Right renal cortex interstitium (tissue), 3 donors: ENCODE results near the gene CDK2AP2. TPM values are rescaled to one million over a fixed set of nuclear protein-coding genes. Genes with fewer than 3 reads are reported as not detected.
A peak's percentile ranks its signal among the peaks of the same experiment; 100 is the strongest.
"Not testable (repeated sequence)": the region's sequence is repeated elsewhere in the genome, so short reads cannot be mapped to it uniquely, and the experiment has no call there.

Experiments used
- DNase-seq, 3 donors: peaks; one replicate each; pipeline ENCODE4 v3.0.0-alpha.2; 2013; ENCODE audit warnings: low read depth in 3 of 3, low spot score in 2 of 3
- polyA plus RNA-seq, 3 donors: library from polyadenylated mRNA; unstranded; fragments of 120-200 nt; gene quantifications; one replicate each; pipeline ENCODE4 v1.2.1, GENCODE V29; 2013; ENCODE audit not compliant: insufficient read length in 3 of 3

The CDK2AP2 gene
- polyA plus RNA-seq, 3 donors: 31.3 to 46.8 (median 36.5) TPM

- no peak for DNase-seq
These were observed 16.5 kb upstream of the CDK2AP2 start for GRCh38 chr11:67524480-67524808.

- no peak for DNase-seq
These were observed 15.9 kb upstream of the CDK2AP2 start for GRCh38 chr11:67523556-67524479.

GRCh38 chr11:67522844-67523555, 15.0 kb upstream of the CDK2AP2 start, which contains the start of gene CABP2:
Gene CABP2 (minus strand): TSS chr11:67523446. CDS start chr11:67523326, 120 bp downstream.
- no peak for DNase-seq

GRCh38 chr11:67522338-67522737, 14.4 kb upstream of the CDK2AP2 start:
- DNase-seq: no peak

GRCh38 chr11:67521924-67522323, 14.0 kb upstream of the CDK2AP2 start:
- DNase-seq: no peak

- no peak for DNase-seq
These were observed 13.2 kb upstream of the CDK2AP2 start for GRCh38 chr11:67520856-67521824.

GRCh38 chr11:67519726-67520125, 11.8 kb upstream of the CDK2AP2 start:
- no peak for DNase-seq

- DNase-seq: no peak
These were observed 10.0 kb upstream of the CDK2AP2 start for GRCh38 chr11:67517784-67518552.

GRCh38 chr11:67516806-67517205, 8.8 kb upstream of the CDK2AP2 start:
- no peak for DNase-seq

- DNase-seq: no peak
These were observed 6.2 kb upstream of the CDK2AP2 start for GRCh38 chr11:67514116-67514515.

GRCh38 chr11:67511558-67511957, 3.6 kb upstream of the CDK2AP2 start:
- DNase-seq: not testable (repeated sequence)

GRCh38 chr11:67510023-67510345, 2.0 kb upstream of the CDK2AP2 start:
- DNase-seq: no peak

GRCh38 chr11:67508486-67509121, 642 bp upstream of the CDK2AP2 start:
- peak; percentile 87 to 91 (median 89) for DNase-seq

- DNase-seq: no peak
These were observed 609 bp downstream of the CDK2AP2 start for GRCh38 chr11:67507242-67507863.

- DNase-seq: no peak
These were observed 1.4 kb downstream of the CDK2AP2 start for GRCh38 chr11:67506426-67507051.

- peak in 1 of 3 donors; percentile 70 for DNase-seq
These were observed 2.2 kb downstream of the CDK2AP2 start for GRCh38 chr11:67505605-67506396.

GRCh38 chr11:67504950-67505581, 2.9 kb downstream of the CDK2AP2 start, which contains the start of gene PITPNM1:
Gene PITPNM1 (minus strand): TSS chr11:67505363. CDS start chr11:67504180, 1,183 bp downstream.
- no peak for DNase-seq
